ENCODE data around the gene TMEM94.

TMEM94 gene

GRCh38 chr17:75544250-75544649, 87.8 kb downstream of the TMEM94 start:
- DNase-seq: no peak
- Histone ChIP-seq H3K4me1 (peaks cover 14% of the 10 kb centered on the region), H3K36me3 (no peaks in the 10 kb centered on the region), H3K4me3 (ENCODE audit: low read depth, low read length) (no peak overlapping the region), H3K27me3 (no peaks in the 10 kb centered on the region), H3K9me3 (no peaks in the 10 kb centered on the region)
- no peak for TF ChIP-seq CTCF (IDR thresholded peaks at IDR 0.05; ENCODE audit: low read depth, low read length)

- Histone ChIP-seq H3K4me1 (peaks cover 2% of the 10 kb centered on the region; the same call in 1 of the 2 replicates), H3K36me3 (no peaks in the 10 kb centered on the region), H3K4me3 (ENCODE audit: low read depth, low read length) (no peak overlapping the region), H3K9me3 (no peaks in the 10 kb centered on the region), H3K27me3 (no peaks in the 10 kb centered on the region)
- DNase-seq: no peak
- no peak for TF ChIP-seq CTCF (IDR thresholded peaks at IDR 0.05; ENCODE audit: low read depth, low read length)
Measured at GRCh38 chr17:75546181-75546580, 89.7 kb downstream of the TMEM94 start.

- Histone ChIP-seq H3K4me3 (ENCODE audit: low read depth, low read length) (no peak overlapping the region), H3K9me3 (no peaks in the 10 kb centered on the region), H3K27me3 (no peaks in the 10 kb centered on the region), H3K4me1 (no peaks in the 10 kb centered on the region), H3K36me3 (no peaks in the 10 kb centered on the region)
- DNase-seq: no peak
- no peak for TF ChIP-seq CTCF (IDR thresholded peaks at IDR 0.05; ENCODE audit: low read depth, low read length)
Measured at GRCh38 chr17:75547091-75547490, 90.7 kb downstream of the TMEM94 start.

GRCh38 chr17:75548813-75549212, 92.4 kb downstream of the TMEM94 start:
- Histone ChIP-seq H3K9me3 (no peaks in the 10 kb centered on the region), H3K4me3 (ENCODE audit: low read depth, low read length) (no peak overlapping the region), H3K27me3 (no peaks in the 10 kb centered on the region), H3K4me1 (no peaks in the 10 kb centered on the region), H3K36me3 (no peaks in the 10 kb centered on the region)
- no peak for TF ChIP-seq CTCF (IDR thresholded peaks at IDR 0.05; ENCODE audit: low read depth, low read length)
- DNase-seq: no peak

All from BE2C (cell line).